GM18511 (cell line): Measurements from ENCODE around the gene PRICKLE3.
"Not testable (repeated sequence)": the region's sequence is repeated elsewhere in the genome, so short reads cannot be mapped to it uniquely, and the experiment has no call there.

Experiments used
- ATAC-seq: cut with Tn5 transposase; IDR thresholded peaks from one replicate; pipeline ENCODE4 v1.9.1; 2021; ENCODE audit warnings: mild to moderate bottlenecking, moderate library complexity; ENCODE audit not compliant: unreplicated experiment

Gene PRICKLE3

DNA sequence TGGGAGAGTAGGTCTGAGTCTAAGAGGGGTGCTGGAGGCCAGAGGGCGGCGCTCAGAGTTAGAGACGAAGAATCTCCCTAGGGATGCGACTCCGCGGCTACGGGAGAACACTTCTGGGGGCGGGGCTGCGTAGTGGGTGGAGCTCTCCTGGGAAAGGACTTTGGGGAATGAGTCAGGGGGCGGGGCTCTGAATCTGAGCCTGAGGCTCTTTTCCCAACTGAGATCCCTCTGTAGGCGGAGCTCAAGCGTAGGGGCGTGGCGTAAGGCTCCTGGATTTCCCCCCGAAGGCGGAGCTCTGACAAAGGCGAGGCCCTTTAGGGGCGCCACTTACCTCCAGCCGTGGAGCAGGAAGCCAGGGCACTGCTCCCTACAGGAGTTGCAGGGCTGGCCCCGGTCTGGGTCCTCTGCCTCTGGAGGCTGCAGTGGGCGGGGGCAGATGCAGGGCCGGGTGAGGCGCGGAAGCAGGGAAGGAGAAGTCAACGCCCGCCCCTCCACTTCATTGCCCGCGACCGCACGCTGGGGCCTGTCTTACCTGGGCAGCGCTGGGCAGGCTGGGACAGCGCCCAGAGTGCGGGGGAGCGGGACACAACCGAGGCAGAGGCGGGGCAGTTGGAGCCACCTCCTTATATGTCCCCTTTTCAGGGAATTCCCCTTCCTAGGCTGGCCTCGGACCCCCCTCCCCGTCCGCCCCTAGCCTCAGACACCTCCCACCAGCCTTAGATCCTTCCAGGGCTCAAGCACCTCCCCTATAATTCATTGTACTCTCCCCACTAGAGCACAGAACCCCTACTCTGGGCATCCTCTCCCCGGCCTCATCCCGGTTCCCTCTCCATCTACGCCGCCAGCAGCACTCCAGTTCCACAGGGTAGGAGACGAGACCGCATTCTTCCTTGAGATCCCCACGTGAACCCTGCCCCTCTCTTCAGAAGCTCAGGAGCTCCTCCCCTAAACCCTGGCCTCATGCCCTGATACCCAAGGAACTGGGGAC is 1.6 kb downstream of the PRICKLE3 start:
- ATAC-seq = peak; percentile 64

DNA sequence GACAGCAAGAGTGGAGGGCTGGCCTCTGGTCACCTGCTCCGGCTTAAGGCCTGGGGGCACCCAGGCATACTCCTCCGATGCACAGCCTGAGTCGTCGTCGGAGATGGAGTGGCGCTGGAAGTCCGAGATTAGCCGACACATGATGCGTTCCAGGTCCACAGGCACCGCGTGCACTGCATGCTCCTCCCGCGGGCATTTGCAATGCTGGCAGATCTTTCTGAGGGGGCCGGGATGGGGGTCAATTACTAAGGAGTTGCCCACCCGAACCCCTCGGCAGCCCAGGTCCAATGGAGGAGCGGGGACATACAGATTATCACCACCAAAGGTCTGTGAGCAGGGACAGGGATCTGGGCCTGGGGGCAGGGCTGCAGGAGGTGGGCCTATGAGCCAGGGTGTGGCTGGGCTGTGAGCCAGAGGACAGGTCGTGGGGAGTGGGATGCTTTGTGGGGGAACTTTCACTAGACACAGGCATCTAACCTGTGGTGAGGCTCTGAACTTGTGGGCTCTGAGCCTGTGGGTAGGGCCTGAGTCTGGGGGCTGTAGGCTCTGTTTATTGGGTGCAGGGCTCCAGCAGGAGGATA is 2.4 kb downstream of the PRICKLE3 start:
- ATAC-seq = peak; percentile 3

DNA sequence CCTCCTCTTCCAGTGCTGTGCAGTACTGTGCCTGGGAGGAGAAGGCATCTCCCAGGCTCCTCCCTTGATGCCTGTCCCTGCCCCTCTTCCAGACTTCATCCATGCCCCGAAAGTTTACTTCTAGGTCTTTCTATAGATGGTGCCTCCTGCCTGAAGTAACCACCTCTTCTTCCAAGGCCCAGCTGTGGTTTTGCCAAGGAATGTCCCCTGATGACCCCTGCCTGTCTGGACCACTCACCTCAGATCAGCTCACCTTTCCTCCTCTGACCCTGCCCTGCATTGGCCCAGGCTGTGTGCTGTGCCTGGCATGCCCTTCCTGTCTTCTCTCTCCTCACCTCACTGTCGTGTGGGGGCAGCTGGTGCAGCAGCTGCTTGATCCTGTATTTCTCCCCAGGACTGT is 6.8 kb downstream of the PRICKLE3 start:
- no peak for ATAC-seq

DNA sequence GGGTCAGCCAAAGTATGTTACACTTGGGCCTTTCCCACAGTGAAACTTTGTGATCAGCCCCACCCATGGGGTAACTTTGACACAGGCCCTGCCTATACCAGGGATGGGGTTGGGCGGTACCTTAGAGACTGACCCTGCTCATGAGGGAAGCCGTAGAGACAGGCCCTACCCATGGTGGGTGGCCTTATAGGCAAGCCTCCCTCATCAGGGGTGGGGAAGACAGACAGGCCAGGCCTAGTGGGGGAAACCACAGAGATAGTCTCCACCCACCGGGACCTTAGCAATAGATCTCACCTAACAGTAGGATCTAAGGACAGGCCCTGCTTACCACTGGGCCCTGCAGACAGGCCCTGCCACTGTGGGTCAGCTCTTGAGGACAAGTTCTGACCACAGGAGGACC is 7.6 kb downstream of the PRICKLE3 start:
- no peak for ATAC-seq

DNA sequence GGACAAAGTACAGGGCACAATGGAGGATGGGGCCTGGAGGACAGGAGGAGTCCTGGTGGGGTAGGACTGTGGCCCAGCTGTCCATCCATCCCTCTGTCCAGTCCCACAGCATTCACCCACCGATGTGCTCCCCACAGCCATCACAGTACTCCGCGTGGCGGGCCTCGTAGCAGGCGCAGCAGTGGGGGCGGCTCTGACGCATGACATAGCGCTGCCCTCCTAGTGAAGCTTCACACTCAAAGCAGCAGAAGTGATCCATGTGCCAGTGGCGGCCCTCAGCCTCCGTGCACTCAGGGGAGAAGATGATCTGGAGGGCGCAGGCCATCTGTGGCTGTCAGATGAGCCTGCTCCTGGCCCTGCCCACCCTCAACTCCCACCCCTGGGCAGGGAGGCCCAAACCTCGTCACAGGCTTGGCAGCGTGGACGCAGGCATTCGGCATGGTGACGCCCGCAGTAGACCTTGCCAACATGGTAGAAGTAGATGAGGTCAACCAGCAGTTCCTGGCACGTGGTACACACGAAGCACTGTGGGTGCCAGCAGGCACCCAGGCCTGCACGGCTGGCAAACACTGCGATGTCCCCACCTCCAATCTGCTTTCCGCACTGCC is 8.2 kb downstream of the PRICKLE3 start:
- no peak for ATAC-seq

DNA sequence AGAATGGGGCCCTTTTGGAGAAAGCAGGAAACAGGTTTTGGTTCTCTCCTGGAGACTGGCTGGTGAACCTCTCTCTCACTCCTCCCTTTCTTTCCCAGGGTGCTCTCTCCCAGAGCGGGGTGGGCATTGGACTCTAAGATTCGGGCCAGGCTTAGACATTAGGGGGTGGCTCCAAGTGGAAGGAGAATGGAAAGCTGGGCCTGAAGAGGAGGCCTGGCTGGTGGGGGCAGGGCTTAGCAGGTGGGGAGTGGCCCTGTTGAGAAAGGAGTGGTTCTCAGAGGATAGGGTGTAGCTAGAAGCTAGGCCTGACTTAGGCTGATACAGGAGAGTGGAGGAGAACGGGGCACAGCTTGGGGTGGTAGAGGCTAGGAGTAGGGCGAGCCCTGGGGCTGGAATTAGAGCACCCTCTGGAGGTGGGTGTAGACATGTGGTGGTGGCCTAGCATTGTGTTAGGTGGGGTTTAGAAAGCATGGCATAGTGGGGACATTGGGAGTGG is 8.8 kb downstream of the PRICKLE3 start:
- no peak for ATAC-seq

DNA sequence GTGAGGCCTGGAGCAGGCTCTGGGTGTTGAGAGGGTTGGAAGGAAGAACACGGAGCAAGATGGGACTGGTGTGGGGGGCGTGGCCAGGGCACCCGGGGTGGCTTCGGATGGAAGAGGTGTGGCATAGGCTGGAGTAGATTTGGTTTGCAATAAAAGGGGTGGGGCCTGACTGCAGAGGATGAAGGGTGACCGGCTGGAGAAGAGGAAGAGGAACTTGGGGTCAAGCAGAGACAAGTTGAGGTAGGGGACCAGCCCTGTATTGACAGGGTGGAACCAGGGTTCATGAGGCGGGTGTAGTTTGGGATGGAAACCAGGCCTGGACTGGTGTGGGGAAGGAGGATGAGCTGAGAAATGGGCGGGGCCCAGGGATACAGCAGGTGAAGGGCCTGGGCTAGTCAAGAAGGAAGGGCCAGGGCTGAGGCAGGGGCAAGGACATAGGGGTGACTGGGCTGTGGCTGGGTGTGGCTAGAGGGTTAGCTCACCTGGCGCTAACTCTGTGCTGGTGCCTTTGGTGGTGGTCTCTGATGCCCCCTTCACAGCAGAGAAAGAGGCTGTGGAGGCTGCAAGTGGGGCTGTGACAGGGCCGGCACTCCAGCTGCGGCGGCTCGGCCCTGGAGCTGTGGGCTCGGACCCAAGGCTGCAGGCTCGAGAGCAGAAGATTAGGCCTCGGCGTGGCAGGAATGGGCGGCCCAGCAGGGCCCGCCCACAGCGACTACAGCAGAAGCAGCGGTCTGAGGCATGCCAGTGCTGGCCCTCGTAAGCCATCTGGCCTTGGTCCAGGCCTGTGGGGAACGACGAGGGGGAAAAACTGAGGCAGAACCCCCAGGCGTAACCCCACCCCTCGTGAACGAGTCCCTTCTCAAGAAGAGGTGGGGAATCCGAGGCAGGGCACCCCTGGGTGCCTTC is 9.5 kb downstream of the PRICKLE3 start:
- no peak for ATAC-seq

DNA sequence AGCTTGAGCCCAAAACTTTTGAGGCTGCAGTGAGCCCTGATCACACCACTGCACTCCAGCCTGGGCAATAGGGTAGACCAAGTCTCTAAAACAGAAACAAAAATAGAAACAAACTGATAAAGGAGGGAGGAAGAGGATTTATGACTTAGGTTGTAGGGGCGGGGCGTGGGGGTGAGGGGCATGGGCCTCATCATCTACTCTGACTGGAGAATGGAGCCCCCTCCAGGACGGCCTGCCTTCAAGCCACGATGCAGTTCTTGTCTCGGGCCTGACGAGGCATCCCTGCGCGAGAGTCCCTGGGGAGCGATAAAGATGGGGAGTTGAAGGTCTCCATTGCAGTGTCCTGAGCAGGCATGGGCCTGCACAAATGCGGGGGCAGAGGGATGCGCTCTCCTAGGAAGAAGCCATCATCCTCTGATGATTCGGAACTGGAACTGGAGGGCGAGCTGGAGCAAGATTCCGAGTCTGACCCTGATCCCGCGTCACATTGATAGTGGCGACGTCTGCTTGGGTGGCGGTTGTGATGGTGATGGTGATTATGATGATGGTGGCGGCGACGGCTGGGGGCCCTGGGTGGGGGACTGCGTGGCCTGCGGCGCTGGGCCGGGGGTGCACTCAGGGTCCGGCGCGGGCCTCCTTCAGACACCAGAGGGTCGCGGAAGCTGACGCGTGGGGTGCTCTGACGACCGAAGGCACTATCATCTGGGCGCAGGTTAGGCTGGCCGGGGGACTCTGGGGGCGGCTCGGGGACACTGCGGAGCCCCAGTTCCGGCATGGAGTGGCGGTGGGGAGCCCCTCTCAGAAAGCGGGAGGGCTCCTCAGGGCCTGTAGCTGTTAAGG is 10.5 kb downstream of the PRICKLE3 start:
- no peak for ATAC-seq

DNA sequence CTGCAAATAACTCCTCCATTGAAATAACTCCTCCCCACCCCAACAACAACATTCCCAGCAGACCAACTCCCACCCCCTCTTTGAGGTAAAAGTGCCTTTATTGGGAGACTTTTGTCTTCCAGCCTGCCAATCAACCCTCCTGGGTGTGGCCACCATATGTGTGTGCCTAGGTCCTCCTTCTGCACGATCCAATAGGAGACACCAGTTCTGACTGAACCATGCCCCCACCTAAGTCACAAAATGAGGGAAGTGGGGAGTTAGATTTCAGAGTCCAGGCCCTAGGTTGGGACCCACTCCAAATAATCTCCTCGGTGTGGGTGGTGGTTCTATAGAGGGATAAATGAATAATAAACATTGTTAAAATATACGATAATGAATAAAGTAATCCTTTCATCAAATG is 11.4 kb downstream of the PRICKLE3 start:
- no peak for ATAC-seq

DNA sequence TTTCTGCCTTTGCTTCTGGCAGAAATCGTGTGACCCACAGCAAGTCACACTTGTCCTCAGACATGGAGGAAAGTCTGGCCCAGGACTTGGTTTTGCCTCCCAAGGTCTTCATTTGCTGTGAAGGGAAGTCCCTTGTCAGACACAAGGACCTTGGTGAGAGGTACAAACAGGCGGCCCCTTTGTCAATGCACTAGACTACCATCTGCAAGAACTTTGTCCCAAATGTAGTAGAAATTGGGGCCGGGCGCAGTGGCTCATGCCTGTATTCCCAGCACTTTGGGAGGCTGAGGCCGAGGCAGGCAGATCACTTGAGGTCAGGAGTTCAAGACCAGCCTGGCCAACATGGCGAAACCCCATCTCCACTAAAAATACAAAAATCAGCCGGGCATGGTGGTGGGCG is 12.6 kb downstream of the PRICKLE3 start:
- not testable (repeated sequence) for ATAC-seq

DNA sequence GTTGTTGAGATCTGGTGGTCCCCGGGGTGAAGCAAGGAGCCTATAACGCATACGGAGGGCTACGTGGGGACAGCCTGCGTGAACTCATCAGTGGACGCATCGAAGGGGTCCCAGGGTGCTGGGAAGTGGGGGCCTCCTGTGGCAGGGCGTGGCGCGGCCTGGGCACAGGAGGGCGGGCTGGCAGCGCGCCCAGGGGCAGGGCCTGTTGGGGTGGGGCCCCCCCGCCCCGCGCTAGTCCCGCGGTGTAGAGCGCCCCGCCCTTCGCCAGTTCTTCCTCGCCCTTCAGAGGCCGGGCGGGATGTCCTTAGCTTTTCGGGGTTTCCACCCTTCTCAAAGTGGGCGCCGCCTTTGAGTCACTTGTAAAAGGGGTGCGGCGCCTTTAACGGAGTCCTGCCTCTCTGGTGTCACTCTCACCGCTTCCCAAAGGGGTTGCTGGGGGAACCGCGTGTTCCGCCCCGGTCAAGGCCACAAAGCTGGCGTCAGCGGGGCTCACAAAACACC is 13.8 kb downstream of the PRICKLE3 start:
- peak; percentile 79 for ATAC-seq

DNA sequence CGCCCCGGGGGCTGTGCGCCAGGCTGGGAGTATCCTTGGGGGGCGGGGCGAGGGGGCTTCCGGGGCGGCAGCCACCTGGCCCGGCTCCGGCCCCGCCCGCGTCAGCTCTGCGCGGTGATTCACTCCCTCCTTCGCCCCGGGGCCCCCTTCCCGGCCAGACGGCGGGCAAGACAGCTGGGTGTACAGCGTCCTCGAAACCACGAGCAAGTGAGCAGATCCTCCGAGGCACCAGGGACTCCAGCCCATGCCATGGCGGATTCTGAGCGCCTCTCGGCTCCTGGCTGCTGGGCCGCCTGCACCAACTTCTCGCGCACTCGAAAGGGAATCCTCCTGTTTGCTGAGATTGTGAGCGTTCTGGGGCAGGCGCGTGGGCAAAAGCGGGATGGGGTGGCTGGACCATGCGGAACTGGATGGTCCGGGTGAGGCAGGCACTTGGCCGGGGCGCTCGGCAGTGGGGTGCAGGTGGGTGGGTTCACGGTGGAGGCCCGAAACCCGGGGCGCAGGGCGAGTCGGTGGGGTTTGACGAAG is 14.4 kb downstream of the PRICKLE3 start, which contains the start of gene PLP2:
PLP2 (plus strand) TSS at position 147 of the 528 bp plus-strand sequence; CDS start at position 250, 103 bp downstream.
- peak; percentile 39 for ATAC-seq

DNA sequence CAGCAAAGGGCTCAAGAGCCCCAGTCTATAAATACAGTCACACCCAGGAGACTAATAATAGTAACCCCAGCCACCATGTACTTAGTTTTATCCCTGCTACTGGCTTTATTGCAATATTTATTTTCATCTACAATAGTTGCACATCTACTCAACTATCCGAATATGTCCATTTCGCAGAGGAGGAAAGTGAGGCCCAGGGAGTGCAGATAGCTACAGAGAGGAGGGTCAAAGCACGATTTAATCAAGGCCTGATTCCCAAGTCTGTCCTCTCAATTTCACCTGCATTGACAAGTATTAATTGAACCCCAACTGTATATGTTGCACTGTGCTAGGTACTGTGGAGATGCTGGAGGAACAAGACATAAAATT is 18.4 kb downstream of the PRICKLE3 start:
- no peak for ATAC-seq

DNA sequence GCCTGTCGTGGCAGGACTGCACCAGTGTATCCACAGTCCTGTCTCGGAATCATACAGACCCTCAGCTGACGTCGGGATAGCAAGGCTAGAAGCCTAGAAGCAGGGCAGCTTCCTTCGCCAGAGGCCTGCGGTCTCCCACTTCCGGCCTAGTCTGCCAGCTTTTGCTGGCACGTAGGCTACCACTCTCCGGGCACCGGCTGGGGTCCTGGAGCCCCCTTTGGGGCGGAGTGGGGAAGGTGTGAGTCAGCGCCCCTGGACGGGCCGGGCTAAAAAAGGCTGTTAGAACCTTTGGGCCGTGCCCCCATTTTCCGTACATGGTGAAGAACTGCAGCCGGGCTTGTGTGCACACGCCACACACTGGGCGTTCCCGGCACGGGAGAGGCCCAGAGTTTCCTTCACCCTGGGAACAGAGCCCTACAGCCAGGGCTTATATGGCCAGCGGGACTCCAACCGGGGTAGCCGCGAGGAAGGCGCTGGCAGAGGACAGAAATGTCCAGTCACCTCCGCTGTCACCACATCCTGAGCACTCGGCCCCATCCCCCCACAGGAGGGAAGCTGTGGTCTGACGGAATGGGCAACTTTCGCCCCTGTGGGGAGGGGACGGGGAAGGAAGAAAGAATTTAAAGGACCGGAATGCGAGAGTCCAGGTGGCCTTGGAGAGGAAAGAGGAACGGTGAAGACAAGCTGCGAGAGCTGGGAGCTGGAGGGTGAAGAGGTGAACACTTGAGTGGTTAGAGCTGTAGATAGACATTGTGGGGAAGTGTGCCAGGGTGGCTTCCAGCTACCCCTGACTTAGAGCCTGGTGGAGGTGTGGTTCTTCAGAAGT is 19.0 kb downstream of the PRICKLE3 start:
- ATAC-seq = peak; percentile 40

DNA sequence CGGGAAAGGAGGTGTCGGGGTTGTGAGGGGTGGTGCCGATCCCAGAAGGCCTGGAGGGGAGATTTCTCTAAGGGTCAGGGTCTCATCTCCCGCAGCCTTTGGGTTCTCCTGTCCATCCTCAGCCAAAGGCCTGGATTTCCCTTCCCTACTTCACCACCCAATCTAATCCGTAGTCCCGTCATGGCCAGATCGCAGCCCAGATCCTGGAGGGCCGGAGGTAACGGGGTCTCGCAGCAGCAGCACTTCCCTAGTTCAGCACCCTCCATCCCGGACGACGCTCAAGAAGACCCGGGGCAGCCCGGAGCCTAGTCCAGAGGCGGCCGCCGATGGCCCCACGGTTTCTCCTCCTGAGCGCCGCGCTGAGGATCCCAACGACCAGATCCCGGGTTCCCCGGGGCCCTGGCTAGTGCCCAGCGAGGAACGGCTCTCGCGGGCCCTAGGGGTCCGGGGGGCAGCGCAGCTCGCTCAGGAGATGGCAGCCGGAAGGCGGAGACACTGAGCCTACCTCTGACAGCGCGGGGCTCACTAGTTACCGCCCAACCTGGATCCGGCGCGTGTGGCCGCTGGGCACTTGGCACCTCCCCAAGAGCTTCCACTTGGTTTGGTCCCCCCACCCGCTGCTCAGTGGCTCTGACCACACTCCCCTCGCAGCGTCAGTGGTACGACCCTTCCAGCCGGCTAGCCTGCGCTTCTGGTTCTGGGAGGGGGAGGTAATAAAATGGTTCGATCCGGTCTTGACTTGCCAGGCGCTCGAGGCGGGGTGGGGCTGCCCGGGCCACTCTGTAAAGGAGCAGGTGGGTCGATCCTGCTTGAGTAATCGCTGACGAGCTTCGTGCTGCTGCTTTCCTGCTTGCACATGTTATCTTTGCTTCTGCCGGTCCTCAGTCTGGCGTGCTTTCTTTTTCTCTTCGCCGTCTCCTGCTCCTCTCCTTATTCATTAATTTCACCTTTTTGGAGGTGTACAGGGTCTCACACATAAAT is 20.0 kb downstream of the PRICKLE3 start:
- peak; percentile 43 for ATAC-seq

DNA sequence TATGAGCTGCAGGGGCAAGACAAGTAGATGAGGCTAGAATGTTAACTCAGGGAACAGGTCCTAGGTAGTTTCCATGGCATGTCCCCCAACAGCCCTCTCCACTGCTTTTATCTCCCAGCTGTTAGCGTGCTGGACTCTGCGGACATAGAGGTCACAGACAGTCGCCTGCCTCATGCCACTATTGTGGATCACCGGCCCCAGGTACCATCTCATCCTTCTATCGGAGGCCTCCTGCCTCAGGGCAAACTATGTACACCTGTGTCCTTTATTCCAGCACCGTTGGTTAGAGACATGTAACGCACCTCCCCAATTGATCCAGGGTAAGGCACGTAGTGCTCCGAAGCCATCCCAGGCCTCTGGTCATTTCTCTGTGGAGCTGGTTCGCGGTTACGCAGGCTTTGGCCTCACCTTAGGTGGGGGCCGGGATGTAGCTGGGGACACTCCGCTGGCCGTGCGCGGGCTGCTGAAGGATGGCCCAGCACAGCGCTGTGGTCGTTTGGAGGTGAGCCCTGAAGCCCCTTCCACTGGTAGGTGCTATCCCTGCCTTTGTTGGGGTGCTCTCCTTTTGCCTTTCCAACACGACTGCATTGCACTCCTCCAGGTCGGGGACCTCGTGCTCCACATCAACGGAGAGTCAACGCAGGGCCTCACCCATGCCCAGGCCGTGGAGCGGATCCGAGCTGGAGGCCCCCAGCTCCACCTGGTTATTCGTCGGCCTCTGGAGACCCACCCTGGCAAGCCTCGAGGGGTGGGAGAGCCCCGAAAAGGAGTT is 21.4 kb downstream of the PRICKLE3 start:
- no peak for ATAC-seq
